HCT116 (cell line): Measurements from ENCODE around the gene SLC9A9.

Experiments used
- CTCF ChIP-seq, 3 experiments: fragments of 200-600 bp in 1 of 3; sonication (generic) in 1 of 3; IDR thresholded peaks in 2 of 3; conservative IDR thresholded peaks in 1 of 3; 2 replicates each; pipeline ENCODE4 v1.5.1; 2012 to 2017; ENCODE audit warnings: low read depth in 2 of 3, low read length in 2 of 3, antibody characterized with exemption in 1 of 3, borderline replicate concordance in 1 of 3, control low read depth in 1 of 3, mild to moderate bottlenecking in 1 of 3, mixed read lengths in 1 of 3, mixed run types in 1 of 3, moderate library complexity in 1 of 3; ENCODE audit not compliant: insufficient read depth in 1 of 3
- EZH2 ChIP-seq: fragments of 200-600 bp; sonication (generic); IDR thresholded peaks from 2 replicates; pipeline ENCODE4 v1.6.1; 2017; ENCODE audit warnings: antibody characterized with exemption, mixed run types
- FOSL1 ChIP-seq: IDR thresholded peaks from 2 replicates; pipeline ENCODE4 v1.6.1; 2012; ENCODE audit warnings: low read depth
- JUND ChIP-seq: IDR thresholded peaks from 2 replicates; pipeline ENCODE4 v1.6.1; 2012
- POLR2A ChIP-seq: IDR thresholded peaks from 2 replicates; pipeline ENCODE4 v1.7.0; 2011; ENCODE audit warnings: borderline replicate concordance; ENCODE audit not compliant: insufficient read depth, insufficient read length; ENCODE audit errors: extremely low read depth
- POLR2AphosphoS5 ChIP-seq: IDR thresholded peaks from 2 replicates; pipeline ENCODE4 v1.6.1; 2011; ENCODE audit warnings: mild to moderate bottlenecking, low read depth, low read length, moderate library complexity
- RAD21 ChIP-seq: IDR thresholded peaks from 2 replicates; pipeline ENCODE4 v1.6.1; 2012; ENCODE audit warnings: low read depth, mild to moderate bottlenecking
- SIN3A ChIP-seq: IDR thresholded peaks from 2 replicates; pipeline ENCODE4 v1.6.1; 2012; ENCODE audit warnings: low read depth
- SRF ChIP-seq: IDR thresholded peaks from 2 replicates; pipeline ENCODE4 v1.6.1; 2012; ENCODE audit warnings: low read depth
- YY1 ChIP-seq: IDR thresholded peaks from 2 replicates; pipeline ENCODE4 v1.6.1; 2011; ENCODE audit warnings: low read length, low read depth, moderate library complexity, mild to moderate bottlenecking; ENCODE audit not compliant: insufficient replicate concordance; ENCODE audit errors: extremely low read depth
- ZNF274 ChIP-seq: fragments of 200-500 bp; sonication (Bioruptor generic); IDR thresholded peaks from 2 replicates; pipeline ENCODE4 v1.6.1; 2014; ENCODE audit warnings: mild to moderate bottlenecking, low read depth, low read length, inconsistent platforms

GRCh38 chr3:143464850-143465249, 383.4 kb downstream of the SLC9A9 start:
- no peak for TF ChIP-seq RAD21
- TF ChIP-seq YY1 = no peak
- TF ChIP-seq EZH2 = no peak
- TF ChIP-seq CTCF (IDR thresholded peaks at IDR 0.05 in 2 of 3, conservative IDR thresholded peaks at IDR 0.05 in 1 of 3; ENCODE audit: borderline replicate concordance in 1 of 3, insufficient read depth in 1 of 3, low read depth in 2 of 3, low read length in 2 of 3) = no peak
- no peak for TF ChIP-seq JUND
- TF ChIP-seq POLR2A = no peak
- no peak for TF ChIP-seq ZNF274
- TF ChIP-seq SRF = no peak
- no peak for TF ChIP-seq POLR2AphosphoS5
- TF ChIP-seq FOSL1 = no peak
- TF ChIP-seq SIN3A = no peak
